T-helper 1 cell treated with Interleukin-12 subunit alpha and Interleukin-12 subunit beta and Interleukin-4 antibody, amounts not matched to agents 30 μg/mL and 1 μg/mL, for 36 hours (primary cell): ENCODE data around the gene PCDHB3.
"Not testable (repeated sequence)": the region's sequence is repeated elsewhere in the genome, so short reads cannot be mapped to it uniquely, and the experiment has no call there.

Experiments
- H3K27ac Mint-ChIP-seq: one replicate; pipeline ENCODE4 v1.8.0; 2021; ENCODE audit warnings: mild to moderate bottlenecking, mixed read lengths
- H3K27me3 Mint-ChIP-seq: one replicate; pipeline ENCODE4 v1.8.0; 2021; ENCODE audit warnings: low read depth, mixed read lengths
- H3K36me3 Mint-ChIP-seq: one replicate; pipeline ENCODE4 v1.8.0; 2021; ENCODE audit warnings: low read depth, mixed read lengths
- H3K4me1 Mint-ChIP-seq: one replicate; pipeline ENCODE4 v1.8.0; 2021; ENCODE audit warnings: low read depth, mixed read lengths
- H3K4me3 Mint-ChIP-seq: one replicate; pipeline ENCODE4 v1.8.0; 2021; ENCODE audit warnings: mild to moderate bottlenecking, moderate library complexity, mixed read lengths
- H3K9me3 Mint-ChIP-seq: one replicate; pipeline ENCODE4 v1.8.0; 2021; ENCODE audit warnings: mixed read lengths

PCDHB3 gene

DNA sequence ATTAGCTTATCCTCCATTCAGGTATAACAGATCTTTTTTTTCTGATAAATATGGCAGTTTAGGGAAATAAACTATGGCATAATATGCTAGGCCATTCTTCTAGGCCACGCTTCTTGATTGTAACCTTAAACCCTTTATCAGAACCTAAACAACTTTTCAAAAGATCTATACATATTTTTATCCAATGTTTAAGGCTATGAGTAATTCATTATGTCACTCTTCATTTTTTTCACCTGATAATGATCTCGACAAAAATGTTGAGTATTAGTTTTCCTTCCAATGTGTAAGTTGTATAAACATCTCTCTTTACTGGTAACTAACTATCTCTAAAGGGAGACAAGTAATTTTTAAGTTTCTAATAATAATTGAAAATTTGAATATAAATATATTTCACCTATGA, 19.0 kb downstream of the PCDHB3 start:
- no peak overlapping the region for H3K27ac Mint-ChIP-seq
- no peaks in the 10 kb centered on the region for H3K4me1 Mint-ChIP-seq
- H3K36me3 Mint-ChIP-seq, result no peaks in the 10 kb centered on the region
- H3K9me3 Mint-ChIP-seq, result peaks cover 45% of the 10 kb centered on the region
- no peaks in the 10 kb centered on the region for H3K27me3 Mint-ChIP-seq
- no peak overlapping the region for H3K4me3 Mint-ChIP-seq

DNA sequence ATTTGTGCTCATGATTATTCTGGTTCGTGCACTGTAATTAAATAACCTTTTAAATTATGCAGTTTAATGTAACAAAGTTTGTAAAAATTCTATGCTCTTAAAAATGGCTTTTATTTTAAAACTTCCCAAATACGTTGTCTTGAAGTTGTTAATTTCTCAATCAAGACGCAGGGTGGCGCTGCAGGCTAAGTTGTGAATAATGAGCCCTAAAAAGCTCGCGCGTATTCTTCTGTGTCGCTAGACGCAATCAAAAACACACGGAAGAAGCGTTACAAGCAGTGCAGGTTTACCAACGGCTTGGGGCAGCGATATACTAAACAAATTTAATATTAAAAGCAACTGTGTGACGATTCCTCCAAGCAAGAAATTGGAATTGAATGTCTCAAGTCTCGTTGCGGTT, 21.3 kb downstream of the PCDHB3 start, which contains the start of gene PCDHB4:
PCDHB4 (plus strand) TSS at position 256 of the 400 bp plus-strand sequence. CDS start 181 bp downstream, outside the sequence.
- no peaks in the 10 kb centered on the region for H3K27me3 Mint-ChIP-seq
- no peak within 1 kb of the TSS for H3K27ac Mint-ChIP-seq
- no peak within 1 kb of the TSS for H3K4me3 Mint-ChIP-seq
- no peaks in the 10 kb centered on the region for H3K4me1 Mint-ChIP-seq
- peaks cover 26% of the 10 kb centered on the region for H3K9me3 Mint-ChIP-seq
- no peaks in the 10 kb centered on the region for H3K36me3 Mint-ChIP-seq

DNA sequence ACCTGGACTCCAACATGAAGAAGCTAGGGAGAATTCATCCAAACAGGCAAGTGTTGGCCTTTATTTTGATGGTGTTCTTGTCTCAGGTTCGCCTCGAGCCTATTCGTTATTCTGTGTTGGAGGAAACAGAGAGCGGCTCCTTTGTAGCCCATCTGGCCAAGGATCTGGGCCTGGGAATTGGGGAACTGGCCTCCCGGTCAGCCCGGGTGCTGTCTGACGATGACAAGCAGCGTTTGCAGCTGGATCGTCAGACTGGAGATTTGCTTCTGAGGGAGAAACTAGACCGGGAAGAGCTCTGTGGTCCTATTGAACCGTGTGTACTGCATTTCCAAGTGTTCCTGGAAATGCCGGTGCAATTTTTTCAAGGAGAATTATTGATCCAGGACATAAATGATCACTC, 21.7 kb downstream of the PCDHB3 start:
- H3K4me1 Mint-ChIP-seq, result no peaks in the 10 kb centered on the region

DNA sequence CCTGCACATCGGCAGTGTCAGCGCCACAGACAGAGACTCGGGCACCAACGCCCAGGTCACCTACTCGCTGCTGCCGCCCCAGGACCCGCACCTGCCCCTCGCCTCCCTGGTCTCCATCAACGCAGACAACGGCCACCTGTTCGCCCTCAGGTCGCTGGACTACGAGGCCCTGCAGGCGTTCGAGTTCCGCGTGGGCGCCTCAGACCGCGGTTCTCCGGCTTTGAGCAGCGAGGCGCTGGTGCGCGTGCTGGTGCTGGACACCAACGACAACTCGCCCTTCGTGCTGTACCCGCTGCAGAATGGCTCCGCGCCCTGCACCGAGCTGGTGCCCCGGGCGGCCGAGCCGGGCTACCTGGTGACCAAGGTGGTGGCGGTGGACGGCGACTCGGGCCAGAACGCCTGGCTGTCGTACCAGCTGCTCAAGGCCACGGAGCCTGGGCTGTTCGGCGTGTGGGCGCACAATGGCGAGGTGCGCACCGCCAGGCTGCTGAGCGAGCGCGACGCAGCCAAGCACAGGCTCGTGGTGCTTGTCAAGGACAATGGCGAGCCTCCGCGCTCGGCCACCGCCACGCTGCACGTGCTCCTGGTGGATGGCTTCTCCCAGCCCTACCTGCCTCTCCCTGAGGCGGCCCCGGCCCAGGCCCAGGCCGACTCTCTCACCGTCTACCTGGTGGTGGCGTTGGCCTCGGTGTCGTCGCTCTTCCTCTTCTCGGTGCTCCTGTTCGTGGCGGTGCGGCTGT, 23.3 kb downstream of the PCDHB3 start:
- not testable (repeated sequence) for H3K36me3 Mint-ChIP-seq, H3K4me3 Mint-ChIP-seq, H3K27me3 Mint-ChIP-seq, H3K4me1 Mint-ChIP-seq, H3K27ac Mint-ChIP-seq
- peaks cover 23% of the 10 kb centered on the region for H3K9me3 Mint-ChIP-seq

More for the DNA sequence above, 21.7 kb downstream of the PCDHB3 start:
- Mint-ChIP-seq H3K27me3 (no peaks in the 10 kb centered on the region), H3K27ac (no peak overlapping the region), H3K4me3 (no peak overlapping the region), H3K36me3 (no peaks in the 10 kb centered on the region), H3K9me3 (peaks cover 23% of the 10 kb centered on the region)

DNA sequence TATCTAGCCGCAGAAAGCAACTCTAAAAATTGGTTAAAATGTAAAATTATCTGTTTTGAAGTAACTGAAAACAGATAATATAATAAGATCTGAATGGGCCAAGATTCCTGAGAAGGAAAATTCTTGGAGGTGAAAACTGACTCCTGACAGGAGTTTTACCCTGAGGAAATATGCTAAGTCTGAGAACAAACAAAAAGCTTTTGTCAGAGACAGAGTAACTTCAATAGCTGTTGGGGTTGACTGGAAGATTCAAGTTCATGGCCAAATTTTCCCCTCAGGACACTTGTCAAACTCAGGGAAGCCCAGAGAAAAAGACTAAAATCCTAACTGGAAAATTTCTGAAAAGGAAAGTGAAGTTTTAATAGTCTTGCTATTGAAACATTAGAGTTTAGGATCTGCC, 27.0 kb downstream of the PCDHB3 start:
- Mint-ChIP-seq H3K4me1 (no peaks in the 10 kb centered on the region), H3K36me3 (no peaks in the 10 kb centered on the region), H3K9me3 (peaks cover 16% of the 10 kb centered on the region), H3K27me3 (no peaks in the 10 kb centered on the region), H3K4me3 (no peak overlapping the region), H3K27ac (no peak overlapping the region)

DNA sequence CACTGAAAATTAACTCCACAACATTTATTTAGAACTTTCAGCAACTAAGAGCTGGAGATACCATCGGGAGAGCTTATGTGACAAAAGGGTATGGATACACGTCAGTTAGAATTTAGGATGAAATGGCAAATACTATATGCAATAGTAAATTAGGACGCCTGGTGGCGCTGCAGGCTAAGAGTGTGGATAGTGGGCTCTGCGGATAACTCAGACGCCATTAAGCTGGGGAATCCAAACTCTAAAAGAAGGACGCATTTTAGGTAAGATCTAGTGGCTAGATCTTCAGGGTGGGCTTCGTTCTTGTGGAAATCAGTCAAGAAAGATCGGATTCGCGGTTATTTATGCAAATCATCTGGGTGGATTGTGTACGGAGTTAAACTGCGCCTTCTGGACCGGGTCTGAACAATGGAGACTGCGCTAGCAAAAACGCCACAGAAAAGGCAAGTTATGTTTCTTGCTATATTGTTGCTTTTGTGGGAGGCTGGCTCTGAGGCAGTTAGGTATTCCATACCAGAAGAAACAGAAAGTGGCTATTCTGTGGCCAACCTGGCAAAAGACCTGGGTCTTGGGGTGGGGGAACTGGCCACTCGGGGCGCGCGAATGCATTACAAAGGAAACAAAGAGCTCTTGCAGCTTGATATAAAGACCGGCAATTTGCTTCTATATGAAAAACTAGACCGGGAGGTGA, 34.9 kb downstream of the PCDHB3 start, which contains the start of gene PCDHB5:
PCDHB5 (plus strand) TSS at position 177 of the 688 bp plus-strand sequence; CDS start at position 406, 229 bp downstream.
- H3K27me3 Mint-ChIP-seq, result no peaks in the 10 kb centered on the region
- peaks cover 2% of the 10 kb centered on the region for H3K36me3 Mint-ChIP-seq
- H3K4me1 Mint-ChIP-seq, result peaks cover 4% of the 10 kb centered on the region
- no peak within 1 kb of the TSS for H3K4me3 Mint-ChIP-seq
- no peak within 1 kb of the TSS for H3K27ac Mint-ChIP-seq
- peaks cover 49% of the 10 kb centered on the region for H3K9me3 Mint-ChIP-seq

DNA sequence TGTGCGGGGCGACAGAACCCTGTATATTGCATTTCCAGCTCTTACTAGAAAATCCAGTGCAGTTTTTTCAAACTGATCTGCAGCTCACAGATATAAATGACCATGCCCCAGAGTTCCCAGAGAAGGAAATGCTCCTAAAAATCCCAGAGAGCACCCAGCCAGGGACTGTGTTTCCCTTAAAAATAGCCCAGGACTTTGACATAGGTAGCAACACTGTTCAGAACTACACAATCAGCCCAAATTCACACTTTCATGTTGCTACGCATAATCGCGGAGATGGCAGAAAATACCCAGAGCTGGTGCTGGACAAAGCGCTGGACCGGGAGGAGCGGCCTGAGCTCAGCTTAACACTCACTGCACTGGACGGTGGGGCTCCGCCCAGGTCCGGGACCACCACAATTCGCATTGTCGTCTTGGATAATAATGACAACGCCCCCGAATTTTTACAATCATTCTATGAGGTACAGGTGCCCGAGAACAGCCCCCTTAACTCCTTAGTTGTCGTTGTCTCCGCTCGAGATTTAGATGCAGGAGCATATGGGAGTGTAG, 35.5 kb downstream of the PCDHB3 start:
- no peak overlapping the region for H3K4me3 Mint-ChIP-seq
- H3K9me3 Mint-ChIP-seq, result peaks cover 45% of the 10 kb centered on the region
- no peaks in the 10 kb centered on the region for H3K27me3 Mint-ChIP-seq
- H3K27ac Mint-ChIP-seq, result no peak overlapping the region
- H3K36me3 Mint-ChIP-seq, result peaks cover 2% of the 10 kb centered on the region
- H3K4me1 Mint-ChIP-seq, result peaks cover 4% of the 10 kb centered on the region

DNA sequence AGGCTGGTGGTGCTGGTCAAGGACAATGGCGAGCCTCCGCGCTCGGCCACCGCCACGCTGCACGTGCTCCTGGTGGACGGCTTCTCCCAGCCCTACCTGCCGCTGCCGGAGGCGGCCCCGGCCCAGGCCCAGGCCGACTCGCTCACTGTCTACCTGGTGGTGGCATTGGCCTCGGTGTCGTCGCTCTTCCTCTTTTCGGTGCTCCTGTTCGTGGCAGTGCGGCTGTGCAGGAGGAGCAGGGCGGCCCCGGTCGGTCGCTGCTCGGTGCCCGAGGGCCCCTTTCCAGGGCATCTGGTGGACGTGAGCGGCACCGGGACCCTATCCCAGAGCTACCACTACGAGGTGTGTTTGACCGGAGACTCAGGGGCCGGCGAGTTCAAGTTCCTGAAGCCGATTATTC, 37.1 kb downstream of the PCDHB3 start:
- not testable (repeated sequence) for H3K27ac Mint-ChIP-seq, H3K36me3 Mint-ChIP-seq, H3K27me3 Mint-ChIP-seq, H3K4me1 Mint-ChIP-seq, H3K4me3 Mint-ChIP-seq
- peaks cover 44% of the 10 kb centered on the region for H3K9me3 Mint-ChIP-seq

DNA sequence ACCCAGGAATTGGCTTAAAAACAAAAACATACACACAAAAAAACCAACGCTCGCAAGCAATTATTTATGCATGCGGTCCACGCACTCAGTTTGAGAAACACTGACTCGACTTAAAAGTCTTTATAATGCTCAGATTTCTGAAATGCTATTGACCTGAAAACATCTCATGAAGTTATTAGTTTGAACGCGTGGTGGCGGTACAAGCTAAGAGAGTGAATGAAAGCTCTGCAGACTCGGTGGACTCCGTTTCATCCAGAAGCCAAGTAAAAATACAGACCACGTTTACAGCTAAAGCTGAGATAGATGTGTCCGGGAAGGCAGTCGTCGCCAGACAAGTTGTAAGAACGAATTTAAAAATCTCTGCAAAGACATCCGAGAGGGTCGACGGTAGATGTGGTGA, 49.5 kb downstream of the PCDHB3 start, which contains the start of gene PCDHB6:
PCDHB6 (plus strand) TSS at position 246 of the 400 bp plus-strand sequence. CDS start 201 bp downstream, outside the sequence.
- H3K27me3 Mint-ChIP-seq, result no peaks in the 10 kb centered on the region
- H3K4me1 Mint-ChIP-seq, result no peaks in the 10 kb centered on the region
- H3K9me3 Mint-ChIP-seq, result peaks cover 29% of the 10 kb centered on the region
- H3K36me3 Mint-ChIP-seq, result peaks cover 1% of the 10 kb centered on the region
- H3K4me3 Mint-ChIP-seq, result no peak within 1 kb of the TSS
- H3K27ac Mint-ChIP-seq, result peak within 1 kb of the TSS; percentile 55

DNA sequence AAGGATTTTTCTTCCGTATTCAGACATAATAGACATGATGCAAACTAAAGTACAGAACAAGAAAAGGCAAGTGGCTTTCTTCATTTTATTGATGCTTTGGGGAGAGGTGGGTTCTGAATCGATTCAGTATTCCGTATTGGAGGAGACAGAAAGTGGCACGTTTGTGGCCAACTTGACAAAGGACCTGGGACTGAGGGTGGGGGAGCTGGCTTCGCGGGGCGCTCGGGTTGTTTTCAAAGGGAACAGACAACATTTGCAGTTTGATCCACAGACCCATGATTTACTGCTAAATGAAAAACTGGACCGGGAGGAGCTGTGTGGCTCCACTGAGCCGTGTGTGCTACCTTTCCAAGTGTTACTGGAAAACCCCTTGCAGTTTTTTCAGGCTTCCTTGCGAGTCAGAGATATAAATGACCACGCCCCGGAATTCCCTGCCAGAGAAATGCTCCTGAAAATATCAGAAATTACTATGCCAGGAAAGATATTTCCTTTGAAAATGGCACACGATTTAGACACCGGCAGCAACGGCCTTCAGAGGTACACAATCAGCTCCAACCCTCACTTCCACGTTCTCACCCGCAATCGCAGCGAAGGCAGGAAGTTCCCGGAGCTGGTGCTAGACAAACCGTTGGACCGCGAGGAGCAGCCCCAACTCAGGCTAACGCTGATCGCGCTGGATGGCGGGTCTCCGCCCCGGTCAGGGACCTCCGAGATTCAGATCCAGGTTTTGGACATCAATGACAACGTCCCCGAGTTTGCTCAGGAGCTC, 50.1 kb downstream of the PCDHB3 start:
- Mint-ChIP-seq H3K9me3 (peaks cover 31% of the 10 kb centered on the region), H3K4me1 (no peaks in the 10 kb centered on the region), H3K27ac (no peak overlapping the region), H3K27me3 (no peaks in the 10 kb centered on the region), H3K36me3 (peaks cover 1% of the 10 kb centered on the region), H3K4me3 (no peak overlapping the region)

DNA sequence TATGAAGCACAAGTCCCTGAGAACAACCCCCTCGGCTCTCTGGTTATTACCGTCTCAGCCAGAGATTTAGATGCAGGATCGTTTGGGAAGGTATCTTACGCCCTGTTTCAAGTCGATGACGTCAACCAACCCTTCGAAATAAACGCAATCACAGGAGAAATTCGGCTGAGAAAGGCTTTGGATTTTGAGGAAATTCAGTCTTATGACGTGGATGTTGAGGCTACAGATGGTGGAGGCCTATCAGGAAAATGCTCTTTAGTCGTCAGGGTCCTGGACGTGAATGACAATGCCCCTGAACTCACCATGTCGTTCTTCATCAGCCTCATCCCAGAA, 50.7 kb downstream of the PCDHB3 start:
- Mint-ChIP-seq H3K27me3 (no peaks in the 10 kb centered on the region), H3K27ac (no peak overlapping the region), H3K9me3 (peaks cover 35% of the 10 kb centered on the region), H3K36me3 (peaks cover 1% of the 10 kb centered on the region), H3K4me1 (no peaks in the 10 kb centered on the region), H3K4me3 (no peak overlapping the region)

DNA sequence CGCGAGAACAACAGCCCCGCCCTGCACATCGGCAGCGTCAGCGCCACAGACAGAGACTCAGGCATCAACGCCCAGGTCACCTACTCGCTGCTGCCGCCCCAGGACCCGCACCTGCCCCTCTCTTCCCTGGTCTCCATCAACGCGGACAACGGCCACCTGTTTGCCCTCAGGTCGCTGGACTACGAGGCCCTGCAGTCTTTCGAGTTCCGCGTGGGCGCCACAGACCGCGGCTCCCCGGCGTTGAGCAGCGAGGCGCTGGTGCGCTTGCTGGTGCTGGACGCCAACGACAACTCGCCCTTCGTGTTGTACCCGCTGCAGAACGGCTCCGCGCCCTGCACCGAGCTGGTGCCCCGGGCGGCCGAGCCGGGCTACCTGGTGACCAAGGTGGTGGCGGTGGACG, 51.4 kb downstream of the PCDHB3 start:
- H3K4me3 Mint-ChIP-seq, H3K4me1 Mint-ChIP-seq, H3K27me3 Mint-ChIP-seq, H3K27ac Mint-ChIP-seq, H3K36me3 Mint-ChIP-seq: not testable (repeated sequence)
- peaks cover 42% of the 10 kb centered on the region for H3K9me3 Mint-ChIP-seq

DNA sequence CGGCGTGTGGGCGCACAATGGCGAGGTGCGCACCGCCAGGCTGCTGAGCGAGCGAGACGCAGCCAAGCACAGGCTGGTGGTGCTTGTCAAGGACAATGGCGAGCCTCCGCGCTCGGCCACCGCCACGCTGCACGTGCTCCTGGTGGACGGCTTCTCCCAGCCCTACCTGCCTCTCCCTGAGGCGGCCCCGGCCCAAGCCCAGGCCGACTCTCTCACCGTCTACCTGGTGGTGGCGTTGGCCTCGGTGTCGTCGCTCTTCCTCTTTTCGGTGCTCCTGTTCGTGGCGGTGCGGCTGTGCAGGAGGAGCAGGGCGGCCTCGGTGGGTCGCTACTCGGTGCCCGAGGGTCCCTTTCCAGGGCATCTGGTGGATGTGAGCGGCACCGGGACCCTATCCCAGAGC, 51.8 kb downstream of the PCDHB3 start:
- H3K27ac Mint-ChIP-seq, H3K4me1 Mint-ChIP-seq, H3K36me3 Mint-ChIP-seq, H3K27me3 Mint-ChIP-seq, H3K4me3 Mint-ChIP-seq: not testable (repeated sequence)
- peaks cover 46% of the 10 kb centered on the region for H3K9me3 Mint-ChIP-seq
